Lower leg skin (tissue), 4 donors: ENCODE measurements around the gene PTPN3. TPM values are rescaled to one million over a fixed set of nuclear protein-coding genes. Genes with fewer than 3 reads are reported as not detected.

Experiments
- DNase-seq, 2 donors: peaks; one replicate each; pipeline ENCODE4 v3.0.0-alpha.2; 2019; ENCODE audit warnings: low spot score in 2 of 2
- H3K4me3 ChIP-seq: fragments of 200-600 bp; sonication (generic); 2 replicates; pipeline ENCODE4 v1.5.1; 2017; ENCODE audit warnings: mild to moderate bottlenecking, low read depth; ENCODE audit not compliant: poor library complexity, severe bottlenecking
- POLR2A ChIP-seq, 2 donors: fragments of 450-650 bp; IDR thresholded peaks; one replicate each; pipeline ENCODE4 v1.6.1; 2016 to 2017; ENCODE audit warnings: antibody characterized with exemption in 2 of 2, mild to moderate bottlenecking in 1 of 2, moderate library complexity in 1 of 2
- WGBS, 2 donors: methylation state at CpG; one replicate each; pipeline ENCODE4 v1.1.5; 2018; 5-methylcytosine and 5-hydroxymethylcytosine counted together
- intact Hi-C: fragments of 100-400 bp; cut with DNase I; formaldehyde crosslinking; loops from one replicate; pipeline ENCODE4 v1.15.0; 2023; ENCODE audit warnings: low total_unique reads
- total RNA-seq, 4 donors: library from RNA; depleted of rRNA; stranded (reverse); fragments of >200 nt; gene quantifications; one replicate each; pipeline ENCODE4 v1.1.0, GENCODE V29; 2016
- TF ChIP-seq, protein P1 (sequence below), 3 donors: fragments of 450-650 bp; IDR thresholded peaks; one replicate each; pipeline ENCODE4 v1.5.1; 2016; ENCODE audit warnings: antibody characterized with exemption in 3 of 3, mild to moderate bottlenecking in 3 of 3, moderate library complexity in 2 of 3

PTPN3 gene
- total RNA-seq, 4 donors from 2014 or later = 36.4 to 44.5 (median 40.7) TPM

- no peak for TF ChIP-seq POLR2A (IDR thresholded peaks at IDR 0.05)
- TF ChIP-seq, protein P1, sequence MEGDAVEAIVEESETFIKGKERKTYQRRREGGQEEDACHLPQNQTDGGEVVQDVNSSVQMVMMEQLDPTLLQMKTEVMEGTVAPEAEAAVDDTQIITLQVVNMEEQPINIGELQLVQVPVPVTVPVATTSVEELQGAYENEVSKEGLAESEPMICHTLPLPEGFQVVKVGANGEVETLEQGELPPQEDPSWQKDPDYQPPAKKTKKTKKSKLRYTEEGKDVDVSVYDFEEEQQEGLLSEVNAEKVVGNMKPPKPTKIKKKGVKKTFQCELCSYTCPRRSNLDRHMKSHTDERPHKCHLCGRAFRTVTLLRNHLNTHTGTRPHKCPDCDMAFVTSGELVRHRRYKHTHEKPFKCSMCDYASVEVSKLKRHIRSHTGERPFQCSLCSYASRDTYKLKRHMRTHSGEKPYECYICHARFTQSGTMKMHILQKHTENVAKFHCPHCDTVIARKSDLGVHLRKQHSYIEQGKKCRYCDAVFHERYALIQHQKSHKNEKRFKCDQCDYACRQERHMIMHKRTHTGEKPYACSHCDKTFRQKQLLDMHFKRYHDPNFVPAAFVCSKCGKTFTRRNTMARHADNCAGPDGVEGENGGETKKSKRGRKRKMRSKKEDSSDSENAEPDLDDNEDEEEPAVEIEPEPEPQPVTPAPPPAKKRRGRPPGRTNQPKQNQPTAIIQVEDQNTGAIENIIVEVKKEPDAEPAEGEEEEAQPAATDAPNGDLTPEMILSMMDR (IDR thresholded peaks at IDR 0.05) = no peak
- no peak for DNase-seq
- H3K4me3 ChIP-seq = no peak overlapping the region
- intact Hi-C loops = no loop called here
- WGBS, 2 donors = 88 to 89% methylated on average over 6 of the region's 6 CpGs
These were observed 89.2 kb downstream of the PTPN3 start for GRCh38 chr9:109408759-109409462.

- TF ChIP-seq, protein P1 (IDR thresholded peaks at IDR 0.05) = no peak
- TF ChIP-seq POLR2A (IDR thresholded peaks at IDR 0.05) = no peak
- intact Hi-C loops = no loop called here
- DNase-seq = no peak
- 62 to 81% methylated on average over 5 of the region's 5 CpGs for WGBS, 2 donors
- no peak overlapping the region for H3K4me3 ChIP-seq
These were observed 94.3 kb downstream of the PTPN3 start for GRCh38 chr9:109403766-109404320.

DNA sequence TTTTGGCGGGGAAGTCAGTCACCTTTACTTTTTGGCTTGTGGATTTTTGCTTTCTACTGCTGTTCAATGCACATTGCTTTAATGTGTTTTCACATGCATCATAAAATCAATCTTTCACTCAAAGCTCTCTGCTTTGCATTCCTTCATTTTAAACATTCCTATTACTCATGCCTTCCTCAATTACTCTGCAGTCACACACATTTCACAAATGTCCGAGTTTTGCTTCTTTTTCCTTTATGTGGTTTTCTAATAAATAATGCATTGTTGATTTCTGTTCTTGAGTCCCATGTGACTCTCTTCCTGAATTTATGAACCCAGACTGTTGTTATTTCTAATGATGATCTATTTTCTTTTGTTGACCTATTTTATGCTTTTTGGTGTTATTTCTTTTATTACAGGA, 95.0 kb downstream of the PTPN3 start:
- TF ChIP-seq, protein P1 (IDR thresholded peaks at IDR 0.05) = no peak
- no peak for TF ChIP-seq POLR2A (IDR thresholded peaks at IDR 0.05)
- 63 to 70% methylated on average over 2 of the region's 2 CpGs for WGBS, 2 donors
- intact Hi-C loops = no loop called here

DNA sequence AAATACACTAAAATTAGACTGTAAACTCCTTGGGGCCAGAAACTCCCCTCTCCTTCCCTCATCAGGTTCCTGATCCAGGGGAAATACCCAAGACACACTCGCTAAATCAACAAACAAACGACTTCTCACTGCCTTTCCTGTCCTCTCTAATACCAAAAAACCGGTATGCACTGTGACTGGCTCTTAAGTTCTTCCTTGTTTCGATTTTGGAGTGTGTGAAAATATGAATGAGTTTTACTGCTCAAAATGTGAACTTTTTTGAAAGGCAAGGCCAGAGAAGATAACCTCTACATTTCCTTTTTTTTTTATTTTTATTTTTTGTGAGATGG, 96.2 kb downstream of the PTPN3 start:
- no peak overlapping the region for H3K4me3 ChIP-seq
- TF ChIP-seq POLR2A (IDR thresholded peaks at IDR 0.05) = no peak
- TF ChIP-seq, protein P1 (IDR thresholded peaks at IDR 0.05) = no peak
- 58% methylated on average over 4 of the region's 4 CpGs for WGBS, 2 donors
- no peak for DNase-seq
- intact Hi-C loops = no loop called here

More for the DNA sequence above, 95.0 kb downstream of the PTPN3 start:
- no peak for DNase-seq
- H3K4me3 ChIP-seq = no peak overlapping the region

GRCh38 chr9:109401169-109401989, 96.7 kb downstream of the PTPN3 start:
- H3K4me3 ChIP-seq = no peak overlapping the region
- 62 to 66% methylated on average over 13 of the region's 13 CpGs for WGBS, 2 donors
- DNase-seq = peak in 1 of 2 donors; percentile 23
- intact Hi-C loops = no loop called here
- TF ChIP-seq POLR2A (IDR thresholded peaks at IDR 0.05) = no peak
- TF ChIP-seq, protein P1 (IDR thresholded peaks at IDR 0.05) = no peak
